ENCODE data around the gene UTP11.

UTP11 gene

GRCh38 chr1:38073534-38074301 is 61.2 kb downstream of the UTP11 start:
- no peak for DNase-seq

GRCh38 chr1:38074302-38074677 is 61.8 kb downstream of the UTP11 start:
- no peak for DNase-seq

Data from T1000 (cell line).